Neural cell (in vitro differentiated cells): ENCODE data around the gene C1orf226. TPM values are rescaled to one million over a fixed set of nuclear protein-coding genes. Genes with fewer than 3 reads are reported as not detected.

Experiments used
- H2AFZ ChIP-seq: fragments of 200-600, 300-800 bp; sonication (generic), shearing (Covaris generic); 2 replicates; pipeline ENCODE4 v1.6.0; 2014; ENCODE audit warnings: low read depth, mild to moderate bottlenecking, antibody characterized with exemption, low read length, moderate library complexity
- H3F3A ChIP-seq: fragments of 200-600 bp; shearing (Covaris generic); 2 replicates; pipeline ENCODE4 v1.6.1; 2016; ENCODE audit warnings: mild to moderate bottlenecking, moderate library complexity, mixed read lengths, antibody characterized with exemption, low read length; ENCODE audit not compliant: insufficient read depth, poor library complexity, severe bottlenecking
- H3K27ac ChIP-seq: fragments of 200-600, 300-800 bp; sonication (generic), shearing (Covaris generic); 2 replicates; pipeline ENCODE4 v1.5.1; 2014; ENCODE audit warnings: mild to moderate bottlenecking, low read length, moderate library complexity
- H3K27me3 ChIP-seq: fragments of 300-800, 200-600 bp; sonication (generic), shearing (Covaris generic); 2 replicates; pipeline ENCODE4 v1.6.0; 2014; ENCODE audit warnings: mild to moderate bottlenecking, low read depth, low read length, moderate library complexity; ENCODE audit not compliant: insufficient read depth
- H3K36me3 ChIP-seq: fragments of 300-800, 200-600 bp; sonication (generic), shearing (Covaris generic); 2 replicates; pipeline ENCODE4 v1.5.1; 2014; ENCODE audit warnings: mild to moderate bottlenecking, antibody characterized with exemption, low read length, moderate library complexity; ENCODE audit not compliant: insufficient read depth
- H3K4me2 ChIP-seq: fragments of 300-800, 200-600 bp; sonication (generic), shearing (Covaris generic); 2 replicates; pipeline ENCODE4 v1.6.0; 2014; ENCODE audit warnings: mild to moderate bottlenecking, low read length
- H3K4me3 ChIP-seq: fragments of 300-800, 200-600 bp; sonication (generic), shearing (Covaris generic); 2 replicates; pipeline ENCODE4 v1.5.1; 2014; ENCODE audit warnings: mild to moderate bottlenecking, low read length, moderate library complexity
- H3K79me2 ChIP-seq: fragments of 200-600 bp; shearing (Covaris generic); replicated peaks from 2 replicates; pipeline ENCODE4 v1.6.0; 2014; ENCODE audit warnings: mild to moderate bottlenecking, low read length, moderate library complexity; ENCODE audit not compliant: insufficient read depth
- H3K9ac ChIP-seq: fragments of 300-800, 200-600 bp; sonication (generic), shearing (Covaris generic); 2 replicates; pipeline ENCODE4 v1.6.1; 2016; ENCODE audit warnings: mild to moderate bottlenecking, low read length, mixed read lengths
- H3K9me2 ChIP-seq: fragments of 200-600 bp; shearing (Covaris generic); 2 replicates; pipeline ENCODE4 v1.6.1; 2016; ENCODE audit warnings: mild to moderate bottlenecking, low read length, mixed read lengths; ENCODE audit not compliant: insufficient read depth
- H3K9me3 ChIP-seq: fragments of 200-600, 300-800 bp; sonication (generic), shearing (Covaris generic); 2 replicates; pipeline ENCODE4 v1.6.1; 2016; ENCODE audit warnings: mild to moderate bottlenecking, mixed run types, low read length, moderate library complexity, mixed read lengths
- H4K20me1 ChIP-seq: fragments of 200-600 bp; shearing (Covaris generic); 2 replicates; pipeline ENCODE4 v1.6.1; 2016; ENCODE audit warnings: mild to moderate bottlenecking, mixed run types; ENCODE audit not compliant: insufficient read depth
- CTCF ChIP-seq: fragments of 450-650 bp; IDR thresholded peaks from 2 replicates; pipeline ENCODE4 v1.5.1; 2014; ENCODE audit warnings: antibody characterized with exemption, mild to moderate bottlenecking, moderate library complexity; ENCODE audit not compliant: poor library complexity, severe bottlenecking
- EP300 ChIP-seq: fragments of 450-650 bp; conservative IDR thresholded peaks from 2 replicates; pipeline ENCODE4 v1.6.1; 2014; ENCODE audit warnings: antibody characterized with exemption, mild to moderate bottlenecking, moderate library complexity; ENCODE audit not compliant: poor library complexity, severe bottlenecking
- EZH2 ChIP-seq: fragments of 200-600, 300-800 bp; shearing (Covaris generic), sonication (generic); IDR thresholded peaks from 2 replicates; pipeline ENCODE4 v1.6.1; 2014; ENCODE audit warnings: antibody characterized with exemption, low read length, borderline replicate concordance, mild to moderate bottlenecking; ENCODE audit not compliant: insufficient read depth, poor library complexity, severe bottlenecking
- MXI1 ChIP-seq: fragments of 450-650 bp; conservative IDR thresholded peaks from 2 replicates; pipeline ENCODE4 v1.6.1; 2014; ENCODE audit warnings: antibody characterized with exemption, mild to moderate bottlenecking; ENCODE audit not compliant: poor library complexity, severe bottlenecking
- POLR2AphosphoS5 ChIP-seq: IDR thresholded peaks from 2 replicates; pipeline ENCODE4 v1.6.1; 2012
- RAD21 ChIP-seq: fragments of 450-650 bp; conservative IDR thresholded peaks from 2 replicates; pipeline ENCODE4 v1.6.1; 2014; ENCODE audit warnings: antibody characterized with exemption, mild to moderate bottlenecking, moderate library complexity
- REST ChIP-seq: IDR thresholded peaks from 2 replicates; pipeline ENCODE4 v1.6.1; 2012; ENCODE audit warnings: borderline replicate concordance
- SMC3 ChIP-seq: fragments of 450-650 bp; conservative IDR thresholded peaks from 2 replicates; pipeline ENCODE4 v1.6.1; 2014; ENCODE audit warnings: antibody characterized with exemption, mild to moderate bottlenecking, moderate library complexity; ENCODE audit not compliant: poor library complexity
- TAF1 ChIP-seq: IDR thresholded peaks from 2 replicates; pipeline ENCODE4 v1.6.1; 2012; ENCODE audit warnings: low read depth
- polyA plus RNA-seq: library from polyadenylated mRNA; depleted of rRNA; stranded (reverse); fragments of >200 nt; gene quantifications from 2 replicates; pipeline ENCODE4 v1.2.3, GENCODE V29; 2014

Gene C1orf226
- polyA plus RNA-seq, 1 donor from 2014 or later: 6.7 TPM

GRCh38 chr1:162353702-162354101 is 27.8 kb upstream of the C1orf226 start:
- H3F3A ChIP-seq: no peaks in the 10 kb centered on the region
- no peaks in the 10 kb centered on the region for H3K9me3 ChIP-seq
- TF ChIP-seq EZH2: no peak
- TF ChIP-seq POLR2AphosphoS5: no peak
- TF ChIP-seq TAF1: no peak
- no peak for TF ChIP-seq SMC3
- TF ChIP-seq REST: no peak
- TF ChIP-seq CTCF: no peak
- TF ChIP-seq EP300: no peak
- no peak for TF ChIP-seq MXI1
- TF ChIP-seq RAD21: no peak
- H3K4me3 ChIP-seq: no peak overlapping the region
- no peaks in the 10 kb centered on the region for H3K9me2 ChIP-seq
- H3K27me3 ChIP-seq: no peaks in the 10 kb centered on the region
- no peak overlapping the region for H3K4me2 ChIP-seq
- peaks cover 6% of the 10 kb centered on the region for H3K36me3 ChIP-seq
- H3K79me2 ChIP-seq: no peaks in the 10 kb centered on the region
- H3K9ac ChIP-seq: no peak overlapping the region
- no peaks in the 10 kb centered on the region for H4K20me1 ChIP-seq
- H3K27ac ChIP-seq: no peak overlapping the region
- H2AFZ ChIP-seq: no peak overlapping the region

- Histone ChIP-seq H3K9me3 (no peaks in the 10 kb centered on the region), H3F3A (no peaks in the 10 kb centered on the region), H4K20me1 (no peaks in the 10 kb centered on the region), H3K9ac (no peak overlapping the region), H3K36me3 (peaks cover 6% of the 10 kb centered on the region), H3K27me3 (no peaks in the 10 kb centered on the region), H3K4me3 (no peak overlapping the region), H3K27ac (no peak overlapping the region), H3K4me2 (no peak overlapping the region), H2AFZ (no peak overlapping the region), H3K9me2 (no peaks in the 10 kb centered on the region), H3K79me2 (no peaks in the 10 kb centered on the region)
- TF ChIP-seq CTCF: peak; percentile 15
- TF ChIP-seq EP300: no peak
These were observed 23.8 kb upstream of the C1orf226 start for GRCh38 chr1:162357681-162358266.
